NCI-H1417 (cell line): ENCODE results near the gene IL34.
"Not testable (repeated sequence)": the region's sequence is repeated elsewhere in the genome, so short reads cannot be mapped to it uniquely, and the experiment has no call there.

ENCODE experiments used
- DNase-seq, 3 experiments: peaks; one replicate each; lab custom pipeline; 2025; lab: John Stamatoyannopoulos, UW

The IL34 gene

DNA sequence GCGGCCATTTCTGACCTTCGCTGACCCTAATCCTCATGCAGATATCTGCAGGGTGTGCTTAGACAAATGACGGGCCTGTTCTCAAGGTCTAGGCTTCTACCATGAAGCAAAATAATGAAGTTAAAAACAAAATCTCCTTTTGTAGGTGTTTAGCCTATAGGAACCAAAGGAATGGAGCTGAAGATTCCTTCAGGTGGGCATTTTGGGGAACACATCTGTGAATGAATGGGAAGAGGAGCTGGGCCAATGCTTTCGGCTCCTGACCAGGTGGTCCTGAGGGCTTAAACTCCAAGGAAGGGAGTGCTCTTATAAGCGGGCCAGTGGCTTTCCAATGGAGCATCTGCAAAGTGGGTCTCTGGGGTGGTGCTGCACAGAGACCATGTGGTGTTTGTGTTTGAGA, 14.1 kb upstream of the IL34 start:
- DNase-seq = no peak

GRCh38 chr16:70633617-70634016, 12.7 kb upstream of the IL34 start:
- not testable (repeated sequence) for DNase-seq

DNA sequence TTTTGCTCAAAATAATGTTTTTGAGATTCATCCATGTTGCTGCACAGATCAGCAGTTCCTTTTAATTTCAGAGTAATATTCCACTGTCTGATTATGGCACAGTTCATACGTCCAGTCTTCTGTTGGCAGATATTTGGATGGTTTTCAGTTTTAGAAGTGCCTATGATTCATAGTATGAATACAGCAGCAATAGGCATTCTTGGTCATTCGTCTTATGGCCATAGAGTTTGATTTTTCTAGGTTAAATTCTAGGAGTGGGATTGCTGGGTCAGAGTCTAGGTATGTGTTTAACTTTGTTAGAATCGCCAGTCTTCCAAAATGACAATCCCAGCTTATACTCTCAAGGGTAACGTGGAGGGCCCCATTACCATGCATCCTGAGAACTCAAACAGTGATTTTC, 11.5 kb upstream of the IL34 start:
- DNase-seq = no peak

DNA sequence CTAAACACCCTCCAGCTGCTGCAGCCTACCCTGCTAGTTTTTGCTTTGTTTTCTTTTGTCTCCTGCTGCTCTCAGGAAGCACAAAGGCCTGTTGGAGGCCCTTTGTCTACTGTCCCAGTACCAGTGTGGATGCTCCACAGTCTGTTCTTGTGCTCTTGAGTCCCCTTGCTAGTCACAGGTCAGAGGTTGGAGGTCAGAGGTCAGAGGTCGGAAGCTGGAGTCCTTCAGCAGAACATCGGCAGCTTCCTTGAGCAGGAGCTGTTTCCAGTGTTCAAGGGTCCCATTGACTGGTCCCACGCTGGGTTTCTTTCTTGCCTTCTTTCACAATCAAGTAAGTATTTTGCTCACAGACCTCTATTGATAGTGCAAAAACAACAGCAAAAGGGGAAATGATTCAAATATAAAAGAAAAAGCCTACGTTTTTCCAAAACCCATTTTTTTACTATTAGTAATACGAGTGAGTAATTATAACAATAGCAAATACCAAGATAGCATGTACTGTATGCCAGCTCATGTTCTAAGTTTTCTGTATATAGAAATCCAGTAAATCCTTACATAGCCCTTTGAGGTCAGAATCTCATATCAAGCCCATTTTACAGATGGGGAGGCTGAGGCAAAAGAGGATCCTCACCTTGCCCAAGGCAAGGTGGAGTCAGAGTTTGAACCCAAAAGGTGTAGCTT, 10.9 kb upstream of the IL34 start:
- no peak for DNase-seq

GRCh38 chr16:70638814-70639792, 7.3 kb upstream of the IL34 start:
- DNase-seq = no peak

DNA sequence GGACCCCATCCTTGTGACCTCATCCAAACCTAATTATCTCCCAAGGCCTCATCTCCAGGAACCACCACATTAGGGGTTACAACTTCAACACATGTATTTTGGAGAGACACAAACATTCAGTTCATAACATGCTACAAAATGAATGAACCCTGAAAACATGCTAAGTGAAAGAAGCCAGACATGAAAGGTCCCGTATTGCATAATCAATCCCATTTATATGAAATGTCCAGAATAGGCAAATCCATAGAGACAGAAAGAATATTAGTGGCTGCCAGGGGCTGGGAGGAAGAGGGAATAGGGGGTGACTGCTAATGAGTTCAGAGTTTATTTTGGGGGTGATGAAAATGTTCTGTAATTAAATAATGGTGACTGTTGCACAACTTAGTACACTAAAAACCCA, 3.7 kb upstream of the IL34 start:
- DNase-seq = no peak

GRCh38 chr16:70643264-70643663, 3.1 kb upstream of the IL34 start:
- not testable (repeated sequence) for DNase-seq

- DNase-seq = peak in 1 of 3 experiments; percentile 16
Measured at GRCh38 chr16:70644763-70645597, 1.4 kb upstream of the IL34 start.

GRCh38 chr16:70647441-70648359, 1.3 kb downstream of the IL34 start:
- DNase-seq = peak in 1 of 3 experiments; percentile 11

- DNase-seq = no peak
Measured at GRCh38 chr16:70648606-70649005, 2.2 kb downstream of the IL34 start.

DNA sequence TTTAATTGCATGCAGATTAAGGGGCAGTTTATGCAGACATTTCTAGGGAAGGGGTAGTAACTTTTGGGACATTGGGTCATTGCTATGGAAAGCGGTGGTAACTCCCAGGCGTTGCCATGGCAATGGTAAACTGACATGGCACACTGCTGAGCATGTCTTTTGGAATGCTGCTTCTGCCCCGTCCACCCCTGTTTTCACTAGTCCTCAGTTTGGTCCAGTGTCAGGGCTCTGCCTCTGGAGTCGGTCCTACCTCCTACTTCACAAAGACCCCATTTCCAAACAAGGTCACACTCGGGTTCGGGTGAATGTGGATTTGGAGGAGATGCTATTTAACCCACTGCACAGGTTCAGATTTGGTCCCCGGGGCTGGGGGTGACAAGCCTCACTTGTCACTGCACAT, 2.9 kb downstream of the IL34 start:
- no peak for DNase-seq

- DNase-seq = no peak
Measured at GRCh38 chr16:70650216-70650615, 3.9 kb downstream of the IL34 start.

- no peak for DNase-seq
Measured at GRCh38 chr16:70651524-70651923, 5.2 kb downstream of the IL34 start.

- no peak for DNase-seq
Measured at GRCh38 chr16:70652322-70652721, 6.0 kb downstream of the IL34 start.

- DNase-seq = no peak
Measured at GRCh38 chr16:70653406-70653805, 7.0 kb downstream of the IL34 start.

- DNase-seq = peak; percentile 52 to 89 (median 59)
Measured at GRCh38 chr16:70653809-70654771, 7.7 kb downstream of the IL34 start.

GRCh38 chr16:70656065-70656711, 9.8 kb downstream of the IL34 start:
- DNase-seq = no peak

- DNase-seq = no peak
Measured at GRCh38 chr16:70656712-70657263, 10.4 kb downstream of the IL34 start.

- no peak for DNase-seq
Measured at GRCh38 chr16:70657956-70658355, 11.6 kb downstream of the IL34 start.
